Chondrocyte (in vitro differentiated cells): ENCODE measurements around the gene KTN1. TPM values are rescaled to one million over a fixed set of nuclear protein-coding genes. Genes with fewer than 3 reads are reported as not detected.

Source experiments
- DNase-seq: peaks from one replicate; pipeline ENCODE4 v3.0.0; 2021; ENCODE audit warnings: mixed read lengths, low spot score
- H3K27ac Mint-ChIP-seq: one replicate; pipeline ENCODE4 v1.8.0; 2021; ENCODE audit warnings: mild to moderate bottlenecking, moderate library complexity, mixed read lengths; ENCODE audit not compliant: unreplicated experiment
- H3K27me3 Mint-ChIP-seq: 2 replicates; pipeline ENCODE4 v1.8.0; 2021; ENCODE audit warnings: low read depth, mixed read lengths
- H3K36me3 Mint-ChIP-seq: 2 replicates; pipeline ENCODE4 v1.8.0; 2021; ENCODE audit warnings: low read depth, mixed read lengths
- H3K4me1 Mint-ChIP-seq: 2 replicates; pipeline ENCODE4 v1.8.0; 2021; ENCODE audit warnings: low read depth, mild to moderate bottlenecking, mixed read lengths
- H3K4me3 Mint-ChIP-seq: one replicate; pipeline ENCODE4 v1.8.0; 2021; ENCODE audit warnings: mild to moderate bottlenecking, moderate library complexity, mixed read lengths; ENCODE audit not compliant: unreplicated experiment
- H3K9me3 Mint-ChIP-seq: 2 replicates; pipeline ENCODE4 v1.8.0; 2021; ENCODE audit warnings: low read depth, mixed read lengths
- total RNA-seq: library from RNA; stranded (reverse); gene quantifications from 3 replicates; pipeline ENCODE4 v1.2.1, GENCODE V29; 2021
- TF ChIP-seq, protein P1 (sequence below): fragments of 200-600 bp; sonication (generic); IDR thresholded peaks from 2 replicates; pipeline ENCODE4 v1.5.0; 2021; ENCODE audit warnings: antibody characterized with exemption, mild to moderate bottlenecking, moderate library complexity

The KTN1 gene
- total RNA-seq, 1 donor from 2014 or later, result 137 TPM

DNA sequence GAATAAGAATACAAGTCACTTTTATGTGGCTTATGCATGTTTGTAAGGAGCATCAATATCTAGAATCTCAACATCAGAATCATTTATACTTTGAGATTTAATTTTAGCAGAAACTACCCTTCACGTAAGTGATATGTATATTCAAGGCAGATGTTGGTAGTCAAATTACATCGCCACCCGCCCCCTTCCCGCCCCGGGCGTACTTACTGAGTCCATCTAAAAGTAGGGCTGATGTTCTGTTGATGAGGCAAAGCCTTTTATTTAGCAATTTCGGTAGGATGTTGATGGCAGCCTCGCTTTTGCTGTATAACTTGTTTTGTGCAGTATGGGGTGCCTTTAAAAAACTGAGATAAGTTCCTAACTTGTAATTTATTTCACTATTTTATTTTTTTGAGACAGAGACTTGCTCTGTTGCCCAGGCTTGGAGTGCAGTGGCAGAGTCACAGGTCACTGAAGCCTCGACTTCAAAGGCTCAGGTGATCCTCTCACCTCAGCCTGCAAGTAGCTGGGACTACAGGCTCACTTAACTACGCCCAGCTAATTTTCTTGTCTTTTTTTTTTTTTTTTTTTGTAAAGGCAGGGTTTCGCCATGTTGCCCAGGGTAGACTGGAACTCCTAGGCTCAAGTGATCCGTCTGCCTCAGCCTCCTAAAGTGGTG lies 30.8 kb downstream of the KTN1 start:
- Mint-ChIP-seq H3K4me3 (no peak overlapping the region), H3K27me3 (no peaks in the 10 kb centered on the region), H3K27ac (no peak overlapping the region), H3K9me3 (no peaks in the 10 kb centered on the region), H3K4me1 (peaks cover 35% of the 10 kb centered on the region), H3K36me3 (peaks cover 11% of the 10 kb centered on the region)
- TF ChIP-seq, protein P1, sequence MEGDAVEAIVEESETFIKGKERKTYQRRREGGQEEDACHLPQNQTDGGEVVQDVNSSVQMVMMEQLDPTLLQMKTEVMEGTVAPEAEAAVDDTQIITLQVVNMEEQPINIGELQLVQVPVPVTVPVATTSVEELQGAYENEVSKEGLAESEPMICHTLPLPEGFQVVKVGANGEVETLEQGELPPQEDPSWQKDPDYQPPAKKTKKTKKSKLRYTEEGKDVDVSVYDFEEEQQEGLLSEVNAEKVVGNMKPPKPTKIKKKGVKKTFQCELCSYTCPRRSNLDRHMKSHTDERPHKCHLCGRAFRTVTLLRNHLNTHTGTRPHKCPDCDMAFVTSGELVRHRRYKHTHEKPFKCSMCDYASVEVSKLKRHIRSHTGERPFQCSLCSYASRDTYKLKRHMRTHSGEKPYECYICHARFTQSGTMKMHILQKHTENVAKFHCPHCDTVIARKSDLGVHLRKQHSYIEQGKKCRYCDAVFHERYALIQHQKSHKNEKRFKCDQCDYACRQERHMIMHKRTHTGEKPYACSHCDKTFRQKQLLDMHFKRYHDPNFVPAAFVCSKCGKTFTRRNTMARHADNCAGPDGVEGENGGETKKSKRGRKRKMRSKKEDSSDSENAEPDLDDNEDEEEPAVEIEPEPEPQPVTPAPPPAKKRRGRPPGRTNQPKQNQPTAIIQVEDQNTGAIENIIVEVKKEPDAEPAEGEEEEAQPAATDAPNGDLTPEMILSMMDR, result no peak
- no peak for DNase-seq

DNA sequence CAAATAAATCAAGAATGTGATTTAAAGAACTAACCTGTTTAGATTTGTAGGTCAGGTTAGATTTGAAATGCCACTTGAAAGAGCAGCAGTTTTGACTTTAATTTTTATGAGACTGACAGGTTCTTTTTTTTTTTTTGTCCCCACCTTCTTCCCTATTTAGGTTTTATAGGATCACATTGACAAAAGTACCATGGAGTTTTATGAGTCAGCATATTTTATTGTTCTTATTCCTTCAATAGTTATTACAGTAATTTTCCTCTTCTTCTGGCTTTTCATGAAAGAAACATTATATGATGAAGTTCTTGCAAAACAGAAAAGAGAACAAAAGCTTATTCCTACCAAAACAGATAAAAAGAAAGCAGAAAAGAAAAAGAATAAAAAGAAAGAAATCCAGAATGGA lies 31.9 kb downstream of the KTN1 start:
- TF ChIP-seq, protein P1, result no peak
- Mint-ChIP-seq H3K4me1 (peaks cover 35% of the 10 kb centered on the region), H3K36me3 (peaks cover 17% of the 10 kb centered on the region), H3K9me3 (no peaks in the 10 kb centered on the region), H3K27me3 (no peaks in the 10 kb centered on the region), H3K27ac (no peak overlapping the region), H3K4me3 (no peak overlapping the region)
- DNase-seq, result no peak

DNA sequence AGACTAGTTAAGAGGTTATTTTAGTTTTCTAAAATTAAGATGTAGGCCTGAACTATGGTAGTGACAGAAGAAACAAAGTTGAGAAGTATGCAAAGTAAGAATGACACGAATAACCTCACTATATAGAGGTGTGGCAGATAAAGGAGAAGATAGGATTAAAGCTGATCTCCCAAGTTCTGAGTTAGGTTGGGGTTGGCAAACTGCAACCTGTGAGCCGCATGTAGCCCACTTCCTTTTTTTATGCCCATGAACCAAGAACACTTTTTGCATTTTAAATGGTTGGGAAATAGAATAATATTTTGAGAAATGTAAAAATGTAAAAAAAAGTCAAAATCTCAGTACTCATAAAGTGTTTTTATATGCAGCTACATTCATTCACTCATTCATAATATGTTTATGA lies 34.3 kb downstream of the KTN1 start:
- Mint-ChIP-seq H3K4me3 (no peak overlapping the region), H3K36me3 (peaks cover 24% of the 10 kb centered on the region), H3K9me3 (no peaks in the 10 kb centered on the region), H3K27me3 (no peaks in the 10 kb centered on the region), H3K27ac (no peak overlapping the region), H3K4me1 (peaks cover 25% of the 10 kb centered on the region)
- no peak for DNase-seq
- TF ChIP-seq, protein P1, result no peak

DNA sequence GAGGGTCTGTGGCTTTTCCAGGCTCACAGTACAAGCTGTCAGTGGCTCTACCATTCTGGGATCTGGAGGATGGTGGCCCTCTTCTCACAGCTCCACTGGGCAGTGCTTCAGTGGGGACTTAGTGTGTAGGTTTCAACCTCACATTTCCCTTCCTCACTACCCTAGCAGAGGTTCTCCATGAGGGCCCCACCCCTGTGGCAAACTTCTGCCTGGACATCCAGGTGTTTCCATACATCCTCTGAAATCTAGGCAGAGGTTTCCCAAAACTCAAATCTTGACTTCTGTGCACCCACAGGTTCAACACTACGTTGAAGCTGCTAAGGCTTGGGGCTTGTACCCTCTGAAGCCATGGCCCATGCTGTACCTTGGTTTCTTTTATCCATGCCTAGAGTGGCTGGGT lies 40.3 kb downstream of the KTN1 start:
- DNase-seq, result no peak
- Mint-ChIP-seq H3K9me3 (no peaks in the 10 kb centered on the region), H3K36me3 (peaks cover 43% of the 10 kb centered on the region), H3K4me3 (no peak overlapping the region), H3K27me3 (no peaks in the 10 kb centered on the region), H3K27ac (no peak overlapping the region), H3K4me1 (peaks cover 10% of the 10 kb centered on the region)
- TF ChIP-seq, protein P1, result no peak

DNA sequence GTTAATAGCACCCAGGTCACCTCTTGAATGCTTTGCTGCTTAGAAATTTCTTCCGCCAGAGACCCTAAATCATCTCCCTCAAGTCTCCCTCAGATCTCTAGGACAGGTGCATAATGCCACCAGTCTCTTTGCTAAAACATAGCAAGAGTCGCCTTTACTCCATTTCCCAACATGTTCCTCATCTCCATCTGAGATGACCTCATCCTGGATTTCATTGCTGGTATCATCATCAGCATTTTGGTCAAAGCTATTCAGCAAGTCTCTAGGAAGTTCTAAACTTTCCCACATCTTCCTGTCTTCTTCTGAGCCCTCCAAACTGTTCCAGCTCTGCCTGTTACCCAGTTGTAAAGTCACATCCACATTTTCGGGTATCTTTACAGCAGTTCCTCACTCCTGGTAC lies 41.0 kb downstream of the KTN1 start:
- no peak for DNase-seq
- H3K4me1 Mint-ChIP-seq, result peaks cover 17% of the 10 kb centered on the region
- no peak overlapping the region for H3K27ac Mint-ChIP-seq
- peaks cover 38% of the 10 kb centered on the region for H3K36me3 Mint-ChIP-seq
- no peak overlapping the region for H3K4me3 Mint-ChIP-seq
- TF ChIP-seq, protein P1, result no peak
- H3K9me3 Mint-ChIP-seq, result no peaks in the 10 kb centered on the region
- no peaks in the 10 kb centered on the region for H3K27me3 Mint-ChIP-seq
